Measurements from ENCODE around the gene CEP350. TPM values are rescaled to one million over a fixed set of nuclear protein-coding genes. Genes with fewer than 3 reads are reported as not detected.

CEP350 gene
- polyA plus RNA-seq, 3 donors: 6.7 to 19.8 (median 9.0) TPM

- Histone ChIP-seq H3K27me3 (ENCODE audit: control insufficient read depth in 2 of 2, insufficient read depth in 2 of 2, low read length in 2 of 2) (no peaks in the 10 kb centered on the region), H3K9me3 (replicated peaks in 1 of 2; ENCODE audit: control insufficient read depth in 1 of 2, insufficient read depth in 1 of 2, low read length in 2 of 2) (no peaks in the 10 kb centered on the region), H4K20me1 (ENCODE audit: insufficient read depth, low read length) (peaks cover 4% of the 10 kb centered on the region), H3K4me3 (replicated peaks in 1 of 3; ENCODE audit: low read depth in 2 of 3, low read length in 3 of 3) (no peak overlapping the region), H3K9ac (ENCODE audit: insufficient read depth, low read length, poor library complexity, severe bottlenecking) (no peak overlapping the region), H3K4me2 (replicated peaks; ENCODE audit: extremely low read depth, low read length, poor library complexity, severe bottlenecking) (no peak overlapping the region), H3K36me3 (replicated peaks in 1 of 2; ENCODE audit: control insufficient read depth in 1 of 2, insufficient read depth in 2 of 2, low read length in 2 of 2) (peaks cover 40 to 48% of the 10 kb centered on the region in 2 donors), H3K79me2 (ENCODE audit: insufficient read depth, low read length) (no peaks in the 10 kb centered on the region), H3K27ac (ENCODE audit: low read depth in 1 of 2, low read length in 2 of 2) (peak overlapping the region in 1 of 2 donors; percentile 39), H3K4me1 (ENCODE audit: control insufficient read depth in 1 of 2, insufficient read depth in 2 of 2, low read length in 2 of 2) (peaks cover 0 to 4% of the 10 kb centered on the region in 2 donors), H2AFZ (ENCODE audit: insufficient read depth, low read depth, low read length, poor library complexity, severe bottlenecking) (no peak overlapping the region)
- H3K9me3 Mint-ChIP-seq: no peaks in the 10 kb centered on the region
- peak overlapping the region in 1 of 7 donors; percentile 62 for H3K27ac Mint-ChIP-seq
- no CpG with 5 or more reads among the region's 8 CpGs for WGBS (ENCODE audit: insufficient coverage)
- H3K36me3 Mint-ChIP-seq: peaks cover 33 to 46% of the 10 kb centered on the region in 2 donors
- no peak overlapping the region for H3K4me3 Mint-ChIP-seq
- intact Hi-C loops (cut with micrococcal nuclease): no loop called here
- no peaks in the 10 kb centered on the region for H3K27me3 Mint-ChIP-seq (ENCODE audit: low read depth in 3 of 3)
- TF ChIP-seq, protein P1, sequence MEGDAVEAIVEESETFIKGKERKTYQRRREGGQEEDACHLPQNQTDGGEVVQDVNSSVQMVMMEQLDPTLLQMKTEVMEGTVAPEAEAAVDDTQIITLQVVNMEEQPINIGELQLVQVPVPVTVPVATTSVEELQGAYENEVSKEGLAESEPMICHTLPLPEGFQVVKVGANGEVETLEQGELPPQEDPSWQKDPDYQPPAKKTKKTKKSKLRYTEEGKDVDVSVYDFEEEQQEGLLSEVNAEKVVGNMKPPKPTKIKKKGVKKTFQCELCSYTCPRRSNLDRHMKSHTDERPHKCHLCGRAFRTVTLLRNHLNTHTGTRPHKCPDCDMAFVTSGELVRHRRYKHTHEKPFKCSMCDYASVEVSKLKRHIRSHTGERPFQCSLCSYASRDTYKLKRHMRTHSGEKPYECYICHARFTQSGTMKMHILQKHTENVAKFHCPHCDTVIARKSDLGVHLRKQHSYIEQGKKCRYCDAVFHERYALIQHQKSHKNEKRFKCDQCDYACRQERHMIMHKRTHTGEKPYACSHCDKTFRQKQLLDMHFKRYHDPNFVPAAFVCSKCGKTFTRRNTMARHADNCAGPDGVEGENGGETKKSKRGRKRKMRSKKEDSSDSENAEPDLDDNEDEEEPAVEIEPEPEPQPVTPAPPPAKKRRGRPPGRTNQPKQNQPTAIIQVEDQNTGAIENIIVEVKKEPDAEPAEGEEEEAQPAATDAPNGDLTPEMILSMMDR (IDR thresholded peaks at IDR 0.05): no peak
- H3K4me1 Mint-ChIP-seq: peaks cover 5% of the 10 kb centered on the region
- no peak for DNase-seq
Measured at GRCh38 chr1:179921981-179922872, 32.4 kb upstream of the CEP350 start.

GRCh38 chr1:179923029-179923428 lies 31.6 kb upstream of the CEP350 start:
- H3K36me3 ChIP-seq (replicated peaks in 1 of 2; ENCODE audit: control insufficient read depth in 1 of 2, insufficient read depth in 2 of 2, low read length in 2 of 2): peaks cover 32 to 40% of the 10 kb centered on the region in 2 donors
- no peak overlapping the region for H2AFZ ChIP-seq (ENCODE audit: insufficient read depth, low read depth, low read length, poor library complexity, severe bottlenecking)
- Mint-ChIP-seq H3K27me3 (ENCODE audit: low read depth in 3 of 3) (no peaks in the 10 kb centered on the region), H3K4me1 (peaks cover 5% of the 10 kb centered on the region), H3K36me3 (peaks cover 25 to 38% of the 10 kb centered on the region in 2 donors), H3K4me3 (no peak overlapping the region), H3K27ac (peak overlapping the region in 1 of 7 donors; percentile 24), H3K9me3 (no peaks in the 10 kb centered on the region)
- no peak overlapping the region for H3K4me3 ChIP-seq (replicated peaks in 1 of 3; ENCODE audit: low read depth in 2 of 3, low read length in 3 of 3)
- peaks cover 0 to 4% of the 10 kb centered on the region in 2 donors for H3K4me1 ChIP-seq (ENCODE audit: control insufficient read depth in 1 of 2, insufficient read depth in 2 of 2, low read length in 2 of 2)
- DNase-seq: no peak
- H3K27ac ChIP-seq (ENCODE audit: low read depth in 1 of 2, low read length in 2 of 2): peak overlapping the region in 1 of 2 donors; percentile 39
- TF ChIP-seq, protein P1 (IDR thresholded peaks at IDR 0.05): no peak
- no peaks in the 10 kb centered on the region for H3K27me3 ChIP-seq (ENCODE audit: control insufficient read depth in 2 of 2, insufficient read depth in 2 of 2, low read length in 2 of 2)
- no peak overlapping the region for H3K4me2 ChIP-seq (replicated peaks; ENCODE audit: extremely low read depth, low read length, poor library complexity, severe bottlenecking)
- no peaks in the 10 kb centered on the region for H3K79me2 ChIP-seq (ENCODE audit: insufficient read depth, low read length)
- no peaks in the 10 kb centered on the region for H3K9me3 ChIP-seq (replicated peaks in 1 of 2; ENCODE audit: control insufficient read depth in 1 of 2, insufficient read depth in 1 of 2, low read length in 2 of 2)
- intact Hi-C loops (cut with micrococcal nuclease): no loop called here
- H4K20me1 ChIP-seq (ENCODE audit: insufficient read depth, low read length): peaks cover 4% of the 10 kb centered on the region
- no peak overlapping the region for H3K9ac ChIP-seq (ENCODE audit: insufficient read depth, low read length, poor library complexity, severe bottlenecking)

Data from CD14-positive monocyte (primary cell).